Measurements from ENCODE around the gene GSDMA.

GSDMA gene

DNA sequence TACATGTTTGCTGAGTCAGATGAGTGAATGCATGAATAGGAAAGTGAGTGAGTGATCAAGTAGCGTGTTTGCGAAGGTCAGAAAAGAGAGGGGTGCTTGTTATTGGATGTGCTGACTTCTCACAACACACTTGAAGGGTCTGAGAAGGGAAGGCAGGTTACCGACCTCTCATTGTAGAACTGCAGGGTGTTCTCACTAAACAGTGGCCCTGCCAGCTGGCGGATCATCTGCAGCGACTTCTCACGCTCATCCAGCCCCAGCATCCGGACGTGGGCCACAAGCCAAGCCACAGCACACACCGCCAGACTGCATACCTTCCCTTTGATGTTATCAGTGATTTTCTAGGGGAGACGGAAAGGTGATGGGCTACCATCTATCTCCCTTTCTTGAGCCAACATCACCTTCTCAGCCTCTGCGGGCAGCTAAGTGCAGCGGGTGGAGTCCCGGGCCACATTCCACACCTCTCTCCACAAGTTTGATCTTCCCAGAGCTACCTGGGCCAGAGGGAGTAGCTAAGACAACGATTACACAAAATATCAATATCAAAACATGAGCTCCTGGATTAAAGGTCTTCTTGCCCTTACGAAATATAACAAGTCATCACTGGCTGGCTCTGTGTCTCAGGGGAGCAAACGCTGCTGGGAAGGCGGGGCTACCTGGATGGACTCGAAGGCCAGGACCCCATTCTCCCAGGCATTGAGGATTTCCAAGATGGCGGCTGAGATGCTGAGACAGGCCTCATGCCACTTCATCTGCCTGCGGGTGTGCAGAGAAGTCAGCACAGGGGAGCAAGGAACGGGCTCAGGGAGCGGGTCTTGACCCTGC lies 63.4 kb downstream of the GSDMA start:
- peak overlapping the region; percentile 53 for H3K27ac ChIP-seq
- DNase-seq, result no peak
- no peaks in the 10 kb centered on the region for H3K9me3 ChIP-seq (ENCODE audit: severe bottlenecking)
- no peaks in the 10 kb centered on the region for H3K27me3 ChIP-seq (ENCODE audit: insufficient read depth, low read depth, severe bottlenecking)
- no peak overlapping the region for H3K4me3 ChIP-seq (ENCODE audit: low read depth, low read length)
- H3K36me3 ChIP-seq, result peaks cover 100% of the 10 kb centered on the region
- TF ChIP-seq, protein P1, sequence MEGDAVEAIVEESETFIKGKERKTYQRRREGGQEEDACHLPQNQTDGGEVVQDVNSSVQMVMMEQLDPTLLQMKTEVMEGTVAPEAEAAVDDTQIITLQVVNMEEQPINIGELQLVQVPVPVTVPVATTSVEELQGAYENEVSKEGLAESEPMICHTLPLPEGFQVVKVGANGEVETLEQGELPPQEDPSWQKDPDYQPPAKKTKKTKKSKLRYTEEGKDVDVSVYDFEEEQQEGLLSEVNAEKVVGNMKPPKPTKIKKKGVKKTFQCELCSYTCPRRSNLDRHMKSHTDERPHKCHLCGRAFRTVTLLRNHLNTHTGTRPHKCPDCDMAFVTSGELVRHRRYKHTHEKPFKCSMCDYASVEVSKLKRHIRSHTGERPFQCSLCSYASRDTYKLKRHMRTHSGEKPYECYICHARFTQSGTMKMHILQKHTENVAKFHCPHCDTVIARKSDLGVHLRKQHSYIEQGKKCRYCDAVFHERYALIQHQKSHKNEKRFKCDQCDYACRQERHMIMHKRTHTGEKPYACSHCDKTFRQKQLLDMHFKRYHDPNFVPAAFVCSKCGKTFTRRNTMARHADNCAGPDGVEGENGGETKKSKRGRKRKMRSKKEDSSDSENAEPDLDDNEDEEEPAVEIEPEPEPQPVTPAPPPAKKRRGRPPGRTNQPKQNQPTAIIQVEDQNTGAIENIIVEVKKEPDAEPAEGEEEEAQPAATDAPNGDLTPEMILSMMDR (IDR thresholded peaks at IDR 0.05; ENCODE audit: low read depth, low read length), result no peak

DNA sequence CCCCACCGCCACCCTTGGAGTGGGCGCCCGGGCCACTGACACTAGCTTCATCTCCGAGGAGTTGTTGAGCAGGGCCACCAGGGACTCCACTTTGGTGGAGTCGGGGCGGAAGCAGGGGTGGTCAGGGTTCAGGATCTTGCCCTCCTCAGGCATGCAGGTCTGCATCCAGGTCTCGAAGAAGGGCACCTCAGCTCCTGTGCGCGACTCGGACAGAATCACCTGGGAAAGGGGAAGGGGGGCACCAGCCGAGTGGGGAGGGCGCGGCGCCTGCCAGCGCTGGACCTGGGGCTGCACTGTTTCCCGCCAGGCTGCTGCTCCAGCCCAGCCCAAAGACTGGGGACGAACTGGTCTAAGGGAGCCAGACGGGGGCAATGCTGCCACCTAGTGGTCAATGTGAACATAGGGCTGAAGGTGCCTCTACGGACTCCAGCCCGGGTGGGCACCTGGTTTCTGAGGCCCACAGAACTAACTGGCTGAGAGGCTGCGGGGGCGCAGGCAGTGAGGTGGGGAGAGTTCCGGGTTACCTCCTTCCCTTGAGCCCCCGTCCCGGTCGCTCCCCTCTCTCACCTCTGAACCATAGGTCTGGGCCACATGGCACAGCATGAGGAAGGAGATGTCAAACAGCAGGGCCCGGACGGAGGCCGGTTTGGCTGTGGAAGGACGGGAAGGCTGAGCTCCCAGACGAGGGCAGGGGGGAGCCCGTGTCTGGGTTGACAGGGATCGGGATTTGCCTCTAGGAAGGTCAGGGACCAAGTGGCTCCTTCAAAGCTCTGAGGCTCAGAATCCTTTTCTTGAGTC lies 64.2 kb downstream of the GSDMA start:
- DNase-seq, result peak; percentile 92
- TF ChIP-seq, protein P1 (IDR thresholded peaks at IDR 0.05; ENCODE audit: low read depth, low read length), result peak; percentile 99
- peak overlapping the region; percentile 53 for H3K27ac ChIP-seq

More for the DNA sequence above, 64.2 kb downstream of the GSDMA start:
- Histone ChIP-seq H3K36me3 (peaks cover 100% of the 10 kb centered on the region), H3K4me3 (ENCODE audit: low read depth, low read length) (no peak overlapping the region), H3K9me3 (ENCODE audit: severe bottlenecking) (no peaks in the 10 kb centered on the region), H3K27me3 (ENCODE audit: insufficient read depth, low read depth, severe bottlenecking) (no peaks in the 10 kb centered on the region)

All from WERI-Rb-1 (cell line).